Endothelial cell of umbilical vein (primary cell): Measurements from ENCODE around the gene CHCHD2. TPM values are rescaled to one million over a fixed set of nuclear protein-coding genes. Genes with fewer than 3 reads are reported as not detected.

Source experiments
- BruUV-seq: library from RNA; stranded (reverse); fragments of 400-500 nt; replicated peaks from 2 replicates; lab custom pipeline; 2021; lab: Mats Ljungman, UMichigan
- CTCF ChIA-PET: fragments of 300-600, 350-600 bp; sonication (Branson Sonifier 250); formaldehyde crosslinking; loops from one replicate; lab custom pipeline; 2021; ENCODE audit warnings: antibody characterized with exemption, inconsistent platforms; lab: Charles Lee
- POLR2A ChIA-PET: fragments of 300-600, 350-600 bp; sonication (Branson Sonifier 250); formaldehyde crosslinking; loops from one replicate; lab custom pipeline; 2021; ENCODE audit warnings: antibody characterized with exemption, inconsistent platforms; lab: Charles Lee
- DNase-seq: peaks from one replicate; pipeline ENCODE4 v3.0.0-alpha.2; 2011; ENCODE audit warnings: low read depth, low spot score
- FAIRE-seq: peaks from 2 replicates; lab custom pipeline; 2011; peaks lifted over from hg19 to GRCh38; lab: Jason Lieb, UNC
- H2AFZ ChIP-seq: 2 replicates; pipeline ENCODE4 v1.6.0; 2012; ENCODE audit warnings: low read depth, low read length, control low read depth, inconsistent platforms
- H3K27ac ChIP-seq: 2 replicates; pipeline ENCODE4 v1.5.1; 2011; ENCODE audit warnings: low read depth, mild to moderate bottlenecking, control low read depth, low read length, moderate library complexity; ENCODE audit not compliant: insufficient read depth
- H3K27me3 ChIP-seq, 2 experiments: 2 replicates each; pipeline versions ENCODE4 v1.6.0 to v1.6.1; 2011; ENCODE audit warnings: low read length in 2 of 2, mixed read lengths in 1 of 2; ENCODE audit not compliant: control insufficient read depth in 2 of 2, insufficient read depth in 2 of 2
- H3K36me3 ChIP-seq, 2 experiments: 2 replicates in 1 of 2; 3 replicates in 1 of 2; pipeline ENCODE4 v1.5.1; 2011; ENCODE audit warnings: low read length in 2 of 2, mild to moderate bottlenecking in 1 of 2, moderate library complexity in 1 of 2; ENCODE audit not compliant: control insufficient read depth in 2 of 2, insufficient read depth in 2 of 2; ENCODE audit errors: extremely low read depth in 1 of 2
- H3K4me1 ChIP-seq: 3 replicates; pipeline ENCODE4 v1.5.1; 2011; ENCODE audit warnings: mild to moderate bottlenecking, low read length; ENCODE audit not compliant: control insufficient read depth, insufficient read depth; ENCODE audit errors: extremely low read depth
- H3K4me2 ChIP-seq: 2 replicates; pipeline ENCODE4 v1.6.1; 2011; ENCODE audit warnings: low read length, control low read depth, mixed read lengths; ENCODE audit not compliant: insufficient read depth
- H3K4me3 ChIP-seq, 3 experiments: fragments of 200-600 bp in 1 of 3; sonication (generic), shearing (Covaris generic) in 1 of 3; replicated peaks in 1 of 3; 2 replicates each; pipeline ENCODE4 v1.5.1; 2011 to 2016; ENCODE audit warnings: control low read depth in 3 of 3, low read length in 3 of 3, mild to moderate bottlenecking in 2 of 3, inconsistent platforms in 1 of 3, low read depth in 1 of 3, moderate library complexity in 1 of 3; ENCODE audit not compliant: insufficient read depth in 1 of 3
- H3K79me2 ChIP-seq: 2 replicates; pipeline ENCODE4 v1.6.0; 2012; ENCODE audit warnings: low read length, inconsistent platforms; ENCODE audit not compliant: control insufficient read depth, insufficient read depth
- H3K9ac ChIP-seq: replicated peaks from 2 replicates; pipeline ENCODE3; 2011; ENCODE audit warnings: low read length, control low read depth; ENCODE audit not compliant: insufficient read depth; ENCODE audit errors: extremely low read depth
- H3K9me1 ChIP-seq: replicated peaks from 3 replicates; pipeline ENCODE4 v1.6.0; 2011; ENCODE audit warnings: mild to moderate bottlenecking, low read length; ENCODE audit not compliant: control insufficient read depth, insufficient read depth; ENCODE audit errors: extremely low read depth
- H3K9me3 ChIP-seq: replicated peaks from 2 replicates; pipeline ENCODE4 v1.5.1; 2012; ENCODE audit warnings: low read length, inconsistent platforms; ENCODE audit not compliant: control insufficient read depth, insufficient read depth
- H4K20me1 ChIP-seq: replicated peaks from 2 replicates; pipeline ENCODE3; 2011; ENCODE audit warnings: mild to moderate bottlenecking, low read length; ENCODE audit not compliant: control insufficient read depth, insufficient read depth; ENCODE audit errors: extremely low read depth
- EZH2 ChIP-seq: IDR thresholded peaks from 2 replicates; pipeline ENCODE4 v1.6.1; 2012; ENCODE audit warnings: borderline replicate concordance, low read depth, mild to moderate bottlenecking, moderate library complexity, low read length, inconsistent platforms; ENCODE audit not compliant: severe bottlenecking
- FOS ChIP-seq: IDR thresholded peaks from 2 replicates; pipeline ENCODE4 v1.6.1; 2011; ENCODE audit warnings: mild to moderate bottlenecking, low read length, moderate library complexity, borderline replicate concordance; ENCODE audit not compliant: insufficient read depth
- GATA2 ChIP-seq: IDR thresholded peaks from 2 replicates; pipeline ENCODE4 v1.7.0; 2011; ENCODE audit warnings: low read depth, mild to moderate bottlenecking, moderate library complexity, mixed read lengths, low read length; ENCODE audit not compliant: insufficient read length, insufficient read depth
- JUN ChIP-seq: IDR thresholded peaks from 2 replicates; pipeline ENCODE4 v1.6.1; 2011; ENCODE audit warnings: borderline replicate concordance, low read depth; ENCODE audit not compliant: insufficient read length, insufficient read depth
- MAX ChIP-seq: IDR thresholded peaks from 2 replicates; pipeline ENCODE4 v1.6.1; 2011; ENCODE audit not compliant: insufficient read depth, insufficient read length
- MYC ChIP-seq: IDR thresholded peaks from one replicate; pipeline ENCODE4 v1.6.1; 2011; ENCODE audit warnings: mild to moderate bottlenecking, low read depth, low read length
- POLR2A ChIP-seq: IDR thresholded peaks from 2 replicates; pipeline ENCODE4 v1.6.1; 2012; ENCODE audit warnings: low read depth, mild to moderate bottlenecking, control low read depth, low read length
- POLR2AphosphoS5 ChIP-seq: IDR thresholded peaks from 2 replicates; pipeline ENCODE4 v1.6.1; 2012; ENCODE audit warnings: low read depth, mild to moderate bottlenecking, control low read depth, low read length, moderate library complexity; ENCODE audit not compliant: insufficient read depth
- dilution Hi-C: fragments of 300-500 bp; cut with MboI; formaldehyde crosslinking; loops from one replicate; pipeline ENCODE4 v1.15.0; 2019; ENCODE audit warnings: low sequenced_read_pairs; ENCODE audit not compliant: extremely low pct_ligation_motif_present
- intact Hi-C: fragments of 100-400 bp; cut with micrococcal nuclease; formaldehyde crosslinking; loops from one replicate; pipeline ENCODE4 v1.10.0; 2022
- polyA plus RNA-seq, 4 experiments: library from polyadenylated mRNA; depleted of rRNA in 3 of 4; stranded (reverse) in 3 of 4; unstranded in 1 of 4; fragments of >200 nt; gene quantifications; 2 replicates each; pipeline versions ENCODE4 v1.2.1 to v1.2.3, GENCODE V29; 2011 to 2012; ENCODE audit warnings: missing spikeins in 1 of 4
- total RNA-seq: library from RNA; stranded (reverse); gene quantifications from 2 replicates; pipeline ENCODE4 v1.2.3, GENCODE V29; 2021
- TF ChIP-seq, protein P1 (sequence below), 2 donors: IDR thresholded peaks; 1 replicate in 1 of 2; 2 replicates in 1 of 2; pipeline ENCODE4 v1.5.1; 2011; ENCODE audit warnings: low read length in 2 of 2, mild to moderate bottlenecking in 2 of 2, moderate library complexity in 2 of 2, control low read depth in 1 of 2, inconsistent platforms in 1 of 2, low read depth in 1 of 2; ENCODE audit not compliant: insufficient read depth in 1 of 2; ENCODE audit errors: extremely low read depth in 1 of 2

CHCHD2 gene
- total and polyA plus RNA-seq, 2 donors (not counting 3 experiments of a cell fraction or from before 2014, with no cell fraction given): 368 to 616 TPM

DNA sequence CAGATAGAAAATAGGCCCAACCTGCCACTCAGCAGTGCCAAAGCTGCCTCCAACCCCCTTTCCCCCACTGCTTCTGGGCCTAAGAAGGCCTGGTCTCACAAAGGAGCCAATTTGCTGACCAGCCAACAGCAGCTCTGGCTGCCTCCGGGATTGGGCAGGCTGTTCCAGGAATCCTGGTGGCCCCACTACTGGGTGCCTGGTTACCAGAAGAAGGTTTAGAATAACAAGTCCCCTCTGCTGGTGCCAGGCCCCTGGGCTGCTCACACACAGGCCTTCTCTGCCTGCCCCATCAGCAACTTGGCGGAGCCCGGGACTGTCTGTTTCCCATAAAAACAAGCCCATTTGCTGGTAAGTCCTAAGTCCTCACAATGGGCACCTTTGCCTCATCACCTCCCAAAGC lies 14.7 kb downstream of the CHCHD2 start:
- no peak overlapping the region for H3K4me2 ChIP-seq
- dilution Hi-C loops (no loop called here), intact Hi-C loops (no loop called here)
- H4K20me1 ChIP-seq: no peaks in the 10 kb centered on the region
- H3K9me1 ChIP-seq: no peaks in the 10 kb centered on the region
- no peaks in the 10 kb centered on the region for H3K36me3 ChIP-seq
- peaks cover 3% of the 10 kb centered on the region for H3K4me1 ChIP-seq
- H3K27me3 ChIP-seq: no peaks in the 10 kb centered on the region
- no peak overlapping the region for H3K4me3 ChIP-seq
- ChIA-PET POLR2A (interaction anchor here (0.7 kb wide), 1 partner anchor 12 kb away, joined by 4 read pairs; no protein-coding TSS in a partner anchor), CTCF (interaction anchor here (1.7 to 2.8 kb wide), 6 partner anchors 13 to 451 kb away, joined by 7 to 49 read pairs (median 31); partner anchors contain the start of genes CHCHD2 and SUMF2)
- no peak overlapping the region for H2AFZ ChIP-seq
- TF ChIP-seq JUN: no peak
- TF ChIP-seq EZH2: no peak
- no peak for TF ChIP-seq POLR2AphosphoS5
- no peak for TF ChIP-seq MAX
- TF ChIP-seq FOS: no peak
- H3K27ac ChIP-seq: no peak overlapping the region
- no peak overlapping the region for H3K9ac ChIP-seq
- no TSS peak for BruUV-seq
- FAIRE-seq: no peak
- DNase-seq: no peak
- no peaks in the 10 kb centered on the region for H3K79me2 ChIP-seq
- H3K9me3 ChIP-seq: no peaks in the 10 kb centered on the region

GRCh38 chr7:56087445-56087844 lies 18.8 kb downstream of the CHCHD2 start:
- CTCF ChIA-PET: interaction anchor here (2.3 kb wide), 1 partner anchor 8 kb away, joined by 7 read pairs; no protein-coding TSS in a partner anchor
- no TSS peak for BruUV-seq
- FAIRE-seq: no peak

More at GRCh38 chr7:56087445-56087844, 18.8 kb downstream of the CHCHD2 start:
- Histone ChIP-seq H3K27me3 (no peaks in the 10 kb centered on the region), H3K4me2 (no peak overlapping the region), H3K36me3 (no peaks in the 10 kb centered on the region), H3K4me3 (no peak overlapping the region), H2AFZ (no peak overlapping the region), H3K79me2 (no peaks in the 10 kb centered on the region), H3K27ac (no peak overlapping the region), H3K9me1 (no peaks in the 10 kb centered on the region), H3K9ac (no peak overlapping the region), H3K4me1 (no peaks in the 10 kb centered on the region), H4K20me1 (no peaks in the 10 kb centered on the region), H3K9me3 (no peaks in the 10 kb centered on the region)
- DNase-seq: no peak
- POLR2A ChIA-PET: no interaction called here
- no peak for TF ChIP-seq MAX
- TF ChIP-seq MYC: no peak
- no peak for TF ChIP-seq POLR2AphosphoS5
- no peak for TF ChIP-seq EZH2
- no peak for TF ChIP-seq GATA2
- TF ChIP-seq, protein P1, sequence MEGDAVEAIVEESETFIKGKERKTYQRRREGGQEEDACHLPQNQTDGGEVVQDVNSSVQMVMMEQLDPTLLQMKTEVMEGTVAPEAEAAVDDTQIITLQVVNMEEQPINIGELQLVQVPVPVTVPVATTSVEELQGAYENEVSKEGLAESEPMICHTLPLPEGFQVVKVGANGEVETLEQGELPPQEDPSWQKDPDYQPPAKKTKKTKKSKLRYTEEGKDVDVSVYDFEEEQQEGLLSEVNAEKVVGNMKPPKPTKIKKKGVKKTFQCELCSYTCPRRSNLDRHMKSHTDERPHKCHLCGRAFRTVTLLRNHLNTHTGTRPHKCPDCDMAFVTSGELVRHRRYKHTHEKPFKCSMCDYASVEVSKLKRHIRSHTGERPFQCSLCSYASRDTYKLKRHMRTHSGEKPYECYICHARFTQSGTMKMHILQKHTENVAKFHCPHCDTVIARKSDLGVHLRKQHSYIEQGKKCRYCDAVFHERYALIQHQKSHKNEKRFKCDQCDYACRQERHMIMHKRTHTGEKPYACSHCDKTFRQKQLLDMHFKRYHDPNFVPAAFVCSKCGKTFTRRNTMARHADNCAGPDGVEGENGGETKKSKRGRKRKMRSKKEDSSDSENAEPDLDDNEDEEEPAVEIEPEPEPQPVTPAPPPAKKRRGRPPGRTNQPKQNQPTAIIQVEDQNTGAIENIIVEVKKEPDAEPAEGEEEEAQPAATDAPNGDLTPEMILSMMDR (IDR thresholded peaks at IDR 0.05; ENCODE audit: extremely low read depth in 1 of 2, insufficient read depth in 1 of 2, low read depth in 1 of 2, low read length in 2 of 2): no peak
- no peak for TF ChIP-seq FOS
- no peak for TF ChIP-seq JUN
- TF ChIP-seq POLR2A: no peak
- dilution Hi-C loops: no loop called here
- intact Hi-C loops: no loop called here
